ENCODE data around the gene CEACAM6.

- TF ChIP-seq POLR2A (IDR thresholded peaks at IDR 0.05; ENCODE audit: low read depth, low read length) (no peak), TAF1 (IDR thresholded peaks at IDR 0.05; ENCODE audit: borderline replicate concordance, low read depth, low read length) (no peak)
Measured at GRCh38 chr19:41821003-41821735, 65.8 kb downstream of the CEACAM6 start.

All from GM12892 (cell line).